ENCODE data around the gene C17orf113.

The C17orf113 gene

GRCh38 chr17:42090964-42091790, 40.8 kb upstream of the C17orf113 start:
- H3K4me3 ChIP-seq (ENCODE audit: low read depth, low read length), result no peak overlapping the region
- TF ChIP-seq, protein P1, sequence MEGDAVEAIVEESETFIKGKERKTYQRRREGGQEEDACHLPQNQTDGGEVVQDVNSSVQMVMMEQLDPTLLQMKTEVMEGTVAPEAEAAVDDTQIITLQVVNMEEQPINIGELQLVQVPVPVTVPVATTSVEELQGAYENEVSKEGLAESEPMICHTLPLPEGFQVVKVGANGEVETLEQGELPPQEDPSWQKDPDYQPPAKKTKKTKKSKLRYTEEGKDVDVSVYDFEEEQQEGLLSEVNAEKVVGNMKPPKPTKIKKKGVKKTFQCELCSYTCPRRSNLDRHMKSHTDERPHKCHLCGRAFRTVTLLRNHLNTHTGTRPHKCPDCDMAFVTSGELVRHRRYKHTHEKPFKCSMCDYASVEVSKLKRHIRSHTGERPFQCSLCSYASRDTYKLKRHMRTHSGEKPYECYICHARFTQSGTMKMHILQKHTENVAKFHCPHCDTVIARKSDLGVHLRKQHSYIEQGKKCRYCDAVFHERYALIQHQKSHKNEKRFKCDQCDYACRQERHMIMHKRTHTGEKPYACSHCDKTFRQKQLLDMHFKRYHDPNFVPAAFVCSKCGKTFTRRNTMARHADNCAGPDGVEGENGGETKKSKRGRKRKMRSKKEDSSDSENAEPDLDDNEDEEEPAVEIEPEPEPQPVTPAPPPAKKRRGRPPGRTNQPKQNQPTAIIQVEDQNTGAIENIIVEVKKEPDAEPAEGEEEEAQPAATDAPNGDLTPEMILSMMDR (conservative IDR thresholded peaks at IDR 0.05; ENCODE audit: low read depth, low read length), result no peak
- DNase-seq (ENCODE audit: low read depth), result no peak

DNA sequence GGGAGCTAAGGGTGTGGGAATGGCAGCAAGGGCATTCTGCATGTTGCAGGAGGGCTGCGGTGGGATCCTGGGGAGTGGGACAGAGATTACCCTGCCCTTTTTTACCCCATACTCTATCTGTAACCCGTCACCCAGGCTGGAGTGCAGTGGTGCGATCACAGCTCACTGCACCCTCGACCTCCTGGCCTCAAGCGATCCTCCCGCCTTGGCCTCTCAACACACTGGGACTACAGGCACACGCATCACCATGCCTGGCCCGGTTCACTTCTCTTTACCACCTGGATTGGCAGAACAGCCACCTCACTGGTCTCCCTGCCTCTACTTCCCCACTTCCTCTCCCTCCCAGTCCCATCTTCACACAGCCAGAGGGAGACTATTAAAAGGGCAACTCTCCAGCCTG, 38.3 kb upstream of the C17orf113 start:
- TF ChIP-seq, protein P1 (conservative IDR thresholded peaks at IDR 0.05; ENCODE audit: low read depth, low read length), result no peak
- DNase-seq (ENCODE audit: low read depth), result no peak
- H3K4me3 ChIP-seq (ENCODE audit: low read depth, low read length), result no peak overlapping the region

DNA sequence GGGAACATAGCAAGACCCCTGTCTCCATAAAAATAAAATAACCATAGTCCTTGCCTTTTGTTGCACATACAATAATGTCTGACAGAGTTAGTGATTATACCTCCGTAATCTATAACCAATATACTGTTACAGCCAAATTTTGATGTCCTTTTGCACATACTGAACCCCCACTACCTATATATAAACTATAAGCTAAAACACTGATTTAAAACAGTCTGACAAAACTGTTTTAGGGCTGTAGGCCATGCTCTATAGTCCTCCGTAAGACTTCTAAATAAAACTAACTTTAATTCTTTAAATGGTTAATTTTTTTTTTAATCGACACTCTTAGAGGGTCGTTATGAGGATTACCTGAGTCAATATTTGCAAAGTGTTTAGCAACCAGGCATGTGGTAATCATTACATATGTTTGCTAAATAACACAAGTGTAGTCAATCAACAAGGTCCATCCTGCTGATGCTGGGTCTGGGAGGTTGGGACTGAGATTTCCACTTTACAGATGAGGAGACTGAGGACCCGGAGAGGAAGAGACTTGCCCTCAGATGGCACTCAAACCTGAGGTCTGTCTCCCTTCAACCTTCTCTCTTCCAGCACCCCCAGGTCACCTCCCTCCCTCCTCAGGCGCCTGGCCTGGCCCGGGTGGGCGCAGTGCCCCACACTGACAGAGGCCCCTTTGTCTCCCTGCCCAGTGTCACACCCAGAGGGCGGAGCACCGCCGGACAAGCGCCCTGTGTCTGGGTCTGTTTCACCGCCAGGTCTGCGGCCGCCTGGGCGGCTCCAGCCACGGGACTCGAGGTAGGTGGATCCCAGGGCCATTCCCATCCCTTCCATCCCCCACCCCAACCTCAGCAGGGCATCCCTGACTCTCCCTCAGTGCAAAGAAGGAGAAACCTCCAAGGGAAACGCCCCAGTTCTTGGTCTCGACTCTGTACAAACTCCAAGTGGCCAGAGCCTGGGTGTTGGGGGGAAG, 37.6 kb upstream of the C17orf113 start:
- TF ChIP-seq, protein P1 (conservative IDR thresholded peaks at IDR 0.05; ENCODE audit: low read depth, low read length), result no peak
- no peak overlapping the region for H3K4me3 ChIP-seq (ENCODE audit: low read depth, low read length)
- DNase-seq (ENCODE audit: low read depth), result no peak

DNA sequence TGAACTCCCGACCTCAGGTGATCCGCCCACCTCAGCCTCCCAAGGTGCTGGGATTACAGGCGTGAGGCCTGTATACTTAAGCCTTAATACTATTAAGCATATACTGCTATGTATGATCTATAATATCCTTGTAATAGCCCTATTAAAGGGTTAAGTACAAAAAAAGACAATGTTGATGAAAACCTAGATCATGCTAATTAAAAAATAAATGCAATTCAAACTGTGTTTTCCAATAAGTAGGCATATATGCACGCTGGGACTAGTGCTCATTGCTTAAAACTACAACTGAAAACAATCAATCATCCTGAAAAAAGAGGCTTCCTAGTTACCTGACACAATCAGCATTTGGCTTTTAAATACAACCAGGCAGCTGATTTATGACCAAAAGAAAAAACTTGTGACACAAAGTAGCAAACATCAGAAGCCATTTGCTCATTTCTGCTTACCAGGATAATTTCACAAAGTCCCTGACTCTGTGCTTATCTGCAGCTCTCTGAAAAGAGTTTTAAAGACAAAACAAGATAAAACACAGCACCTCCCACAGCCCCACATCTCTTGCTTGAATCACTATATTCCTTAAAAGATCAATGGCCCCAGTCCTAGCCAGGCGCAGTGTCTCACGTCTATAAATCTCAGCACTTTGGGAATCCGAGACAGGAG, 36.8 kb upstream of the C17orf113 start:
- H3K4me3 ChIP-seq (ENCODE audit: low read depth, low read length), result no peak overlapping the region
- TF ChIP-seq, protein P1 (conservative IDR thresholded peaks at IDR 0.05; ENCODE audit: low read depth, low read length), result no peak
- DNase-seq (ENCODE audit: low read depth), result no peak

- TF ChIP-seq, protein P1 (conservative IDR thresholded peaks at IDR 0.05; ENCODE audit: low read depth, low read length), result no peak
- H3K4me3 ChIP-seq (ENCODE audit: low read depth, low read length), result no peak overlapping the region
- DNase-seq (ENCODE audit: low read depth), result no peak
These were observed 31.2 kb upstream of the C17orf113 start for GRCh38 chr17:42081516-42082129.

DNA sequence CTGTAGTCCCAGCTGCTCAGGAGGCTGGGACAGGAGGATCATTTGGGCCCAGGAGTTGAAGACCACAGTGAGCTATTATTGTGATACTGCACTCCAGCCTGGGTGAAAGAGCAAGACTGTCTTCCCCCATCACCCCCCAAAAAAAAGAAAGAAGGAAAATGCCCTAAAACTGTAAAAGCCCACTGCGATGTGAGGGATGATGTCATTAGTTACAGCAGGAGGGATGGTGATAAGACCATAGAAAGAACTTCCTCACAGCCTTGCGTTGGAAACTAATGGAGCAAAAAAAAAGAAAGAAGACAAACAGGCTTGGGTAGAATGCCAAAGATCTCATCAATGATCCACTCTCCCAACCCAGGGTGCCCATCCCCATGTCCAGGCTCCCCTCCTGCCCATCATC, 29.1 kb upstream of the C17orf113 start:
- TF ChIP-seq, protein P1 (conservative IDR thresholded peaks at IDR 0.05; ENCODE audit: low read depth, low read length), result no peak
- DNase-seq (ENCODE audit: low read depth), result no peak

More for the DNA sequence above, 29.1 kb upstream of the C17orf113 start:
- no peak overlapping the region for H3K4me3 ChIP-seq (ENCODE audit: low read depth, low read length)
